Activated CD8-positive, alpha-beta T cell treated with anti-CD3 and anti-CD28 coated beads for 36 hours (primary cell): ENCODE data around the gene ARMH4. TPM values are rescaled to one million over a fixed set of nuclear protein-coding genes. Genes with fewer than 3 reads are reported as not detected.

Source experiments
- ATAC-seq: fragments of 200-7000 bp; cut with Tn5 transposase; one replicate; pipeline ENCODE4 v1.10.0; 2021; ENCODE audit warnings: mild to moderate bottlenecking, moderate library complexity
- CTCF ChIA-PET: fragments of 350-600 bp; sonication (Branson Sonifier 250); formaldehyde crosslinking; loops from one replicate; lab custom pipeline; 2021; ENCODE audit warnings: antibody characterized with exemption; lab: Charles Lee
- POLR2A ChIA-PET: fragments of 350-600 bp; sonication (Branson Sonifier 250); formaldehyde crosslinking; loops from one replicate; lab custom pipeline; 2021; ENCODE audit warnings: antibody characterized with exemption; lab: Charles Lee
- DNase-seq: peaks from one replicate; pipeline ENCODE4 v3.0.0-alpha.2; 2020
- H3K27ac Mint-ChIP-seq: one replicate; pipeline ENCODE4 v1.8.0; 2021; ENCODE audit warnings: mild to moderate bottlenecking, mixed read lengths
- H3K27me3 Mint-ChIP-seq: one replicate; pipeline ENCODE4 v1.8.0; 2021; ENCODE audit warnings: mixed read lengths
- H3K36me3 Mint-ChIP-seq: one replicate; pipeline ENCODE4 v1.8.0; 2021; ENCODE audit warnings: low read depth, mixed read lengths
- H3K4me1 Mint-ChIP-seq: one replicate; pipeline ENCODE4 v1.8.0; 2021; ENCODE audit warnings: low read depth, mixed read lengths
- H3K4me3 Mint-ChIP-seq: one replicate; pipeline ENCODE4 v1.8.0; 2021; ENCODE audit warnings: mild to moderate bottlenecking, moderate library complexity, mixed read lengths
- H3K9me3 Mint-ChIP-seq: one replicate; pipeline ENCODE4 v1.8.0; 2021; ENCODE audit warnings: mixed read lengths
- intact Hi-C: fragments of 100-400 bp; cut with micrococcal nuclease; formaldehyde crosslinking; loops from one replicate; pipeline ENCODE4 v1.10.0; 2022
- total RNA-seq, 2 experiments: library from RNA; stranded (reverse); gene quantifications; one replicate each; pipeline ENCODE4 v1.2.3, GENCODE V29; 2021
- TF ChIP-seq, protein P1 (sequence below): fragments of 200-600 bp; IDR thresholded peaks from one replicate; pipeline ENCODE4 v1.8.0; 2022; ENCODE audit warnings: antibody characterized with exemption, mild to moderate bottlenecking

ARMH4 gene
- total RNA-seq, 2 experiments from 2014 or later = not detected

DNA sequence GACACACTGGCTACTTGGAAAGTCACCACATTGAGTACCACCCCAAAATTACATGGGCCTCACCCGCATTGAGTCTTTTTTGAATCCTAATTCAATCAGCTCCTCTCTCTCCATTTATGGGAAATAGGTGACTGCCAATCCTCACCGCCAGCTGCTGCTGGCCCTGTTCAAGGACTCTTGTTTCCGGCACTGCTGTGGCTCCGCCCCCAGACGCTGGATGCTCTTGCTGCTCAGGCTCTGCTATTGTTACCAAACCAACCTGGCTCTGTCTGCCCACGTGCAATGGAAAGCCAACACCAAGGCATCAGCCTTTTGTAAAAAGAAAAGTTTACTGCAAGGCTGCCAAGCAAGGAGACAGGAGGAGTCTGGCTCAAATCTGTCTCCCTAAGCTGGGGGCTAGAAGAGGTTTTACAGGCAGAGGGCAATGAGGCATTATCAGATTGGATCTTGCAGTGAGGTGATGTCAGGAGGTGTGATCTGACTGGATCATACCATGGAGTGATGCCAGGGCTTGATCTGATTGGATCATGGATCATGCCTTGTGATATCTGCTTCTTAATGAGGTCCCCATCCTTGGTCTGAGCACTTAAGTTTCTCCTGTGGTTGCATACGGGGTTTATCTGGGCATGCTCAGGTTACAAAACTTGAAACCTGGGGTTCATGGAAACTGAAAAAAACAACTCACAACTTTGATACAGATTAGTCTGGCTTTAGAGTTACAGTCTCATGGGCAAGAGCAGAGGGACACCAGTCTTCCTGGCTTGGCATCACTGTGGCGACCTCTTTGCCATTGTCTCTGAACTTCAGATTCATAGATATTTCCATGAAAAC is 169.0 kb downstream of the ARMH4 start:
- H3K27ac Mint-ChIP-seq = no peak overlapping the region
- no peak overlapping the region for H3K4me3 Mint-ChIP-seq
- H3K36me3 Mint-ChIP-seq = no peaks in the 10 kb centered on the region
- no peak for DNase-seq
- intact Hi-C loops = no loop called here
- H3K27me3 Mint-ChIP-seq = no peaks in the 10 kb centered on the region
- H3K4me1 Mint-ChIP-seq = no peaks in the 10 kb centered on the region
- ATAC-seq = no peak
- TF ChIP-seq, protein P1, sequence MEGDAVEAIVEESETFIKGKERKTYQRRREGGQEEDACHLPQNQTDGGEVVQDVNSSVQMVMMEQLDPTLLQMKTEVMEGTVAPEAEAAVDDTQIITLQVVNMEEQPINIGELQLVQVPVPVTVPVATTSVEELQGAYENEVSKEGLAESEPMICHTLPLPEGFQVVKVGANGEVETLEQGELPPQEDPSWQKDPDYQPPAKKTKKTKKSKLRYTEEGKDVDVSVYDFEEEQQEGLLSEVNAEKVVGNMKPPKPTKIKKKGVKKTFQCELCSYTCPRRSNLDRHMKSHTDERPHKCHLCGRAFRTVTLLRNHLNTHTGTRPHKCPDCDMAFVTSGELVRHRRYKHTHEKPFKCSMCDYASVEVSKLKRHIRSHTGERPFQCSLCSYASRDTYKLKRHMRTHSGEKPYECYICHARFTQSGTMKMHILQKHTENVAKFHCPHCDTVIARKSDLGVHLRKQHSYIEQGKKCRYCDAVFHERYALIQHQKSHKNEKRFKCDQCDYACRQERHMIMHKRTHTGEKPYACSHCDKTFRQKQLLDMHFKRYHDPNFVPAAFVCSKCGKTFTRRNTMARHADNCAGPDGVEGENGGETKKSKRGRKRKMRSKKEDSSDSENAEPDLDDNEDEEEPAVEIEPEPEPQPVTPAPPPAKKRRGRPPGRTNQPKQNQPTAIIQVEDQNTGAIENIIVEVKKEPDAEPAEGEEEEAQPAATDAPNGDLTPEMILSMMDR = no peak
- no peaks in the 10 kb centered on the region for H3K9me3 Mint-ChIP-seq
- ChIA-PET CTCF (no interaction called here), POLR2A (no interaction called here)

DNA sequence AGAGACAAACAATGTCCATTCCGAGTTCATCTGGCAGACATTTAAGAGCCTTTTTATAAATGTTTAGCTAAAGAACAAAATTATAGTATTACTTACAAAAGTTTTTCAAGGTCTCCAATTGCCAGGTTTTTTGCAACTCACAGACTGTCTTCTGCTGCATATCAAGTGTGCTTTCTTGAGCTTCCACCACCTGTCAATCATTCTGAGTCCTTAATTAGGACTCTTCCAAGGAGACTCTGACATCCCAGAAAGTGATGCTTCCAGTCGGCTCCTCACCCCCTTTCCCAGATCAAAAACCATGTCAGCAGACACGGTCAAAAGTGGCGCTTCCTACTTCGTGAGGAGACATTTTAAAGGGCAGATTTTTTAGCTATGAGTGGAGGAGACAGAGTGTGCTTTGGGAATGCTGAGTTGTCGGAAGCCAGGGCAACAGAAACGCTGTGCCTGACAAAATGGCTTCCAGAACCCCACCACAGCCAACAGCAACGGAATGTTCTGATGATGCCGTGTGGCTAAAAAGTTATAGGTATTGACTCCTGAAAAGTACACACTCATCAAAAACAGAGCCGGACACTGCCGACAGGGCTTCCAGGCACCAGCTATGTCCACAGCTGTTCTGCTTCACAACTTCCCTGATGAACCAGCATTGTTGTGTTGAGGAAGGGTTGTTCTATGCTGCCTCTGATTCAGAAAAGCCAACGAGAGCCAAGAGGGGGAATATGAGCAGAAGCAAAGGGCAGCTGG is 170.0 kb downstream of the ARMH4 start:
- H3K36me3 Mint-ChIP-seq = no peaks in the 10 kb centered on the region
- no peak for DNase-seq
- H3K27me3 Mint-ChIP-seq = no peaks in the 10 kb centered on the region
- no peaks in the 10 kb centered on the region for H3K9me3 Mint-ChIP-seq
- no peaks in the 10 kb centered on the region for H3K4me1 Mint-ChIP-seq
- no peak overlapping the region for H3K27ac Mint-ChIP-seq
- ChIA-PET CTCF (interaction anchor here (0.6 kb wide), 1 partner anchor 18 kb away, joined by 3 read pairs; no protein-coding TSS in a partner anchor), POLR2A (no interaction called here)
- H3K4me3 Mint-ChIP-seq = no peak overlapping the region
- TF ChIP-seq, protein P1 = no peak
- no peak for ATAC-seq
- intact Hi-C loops = no loop called here

DNA sequence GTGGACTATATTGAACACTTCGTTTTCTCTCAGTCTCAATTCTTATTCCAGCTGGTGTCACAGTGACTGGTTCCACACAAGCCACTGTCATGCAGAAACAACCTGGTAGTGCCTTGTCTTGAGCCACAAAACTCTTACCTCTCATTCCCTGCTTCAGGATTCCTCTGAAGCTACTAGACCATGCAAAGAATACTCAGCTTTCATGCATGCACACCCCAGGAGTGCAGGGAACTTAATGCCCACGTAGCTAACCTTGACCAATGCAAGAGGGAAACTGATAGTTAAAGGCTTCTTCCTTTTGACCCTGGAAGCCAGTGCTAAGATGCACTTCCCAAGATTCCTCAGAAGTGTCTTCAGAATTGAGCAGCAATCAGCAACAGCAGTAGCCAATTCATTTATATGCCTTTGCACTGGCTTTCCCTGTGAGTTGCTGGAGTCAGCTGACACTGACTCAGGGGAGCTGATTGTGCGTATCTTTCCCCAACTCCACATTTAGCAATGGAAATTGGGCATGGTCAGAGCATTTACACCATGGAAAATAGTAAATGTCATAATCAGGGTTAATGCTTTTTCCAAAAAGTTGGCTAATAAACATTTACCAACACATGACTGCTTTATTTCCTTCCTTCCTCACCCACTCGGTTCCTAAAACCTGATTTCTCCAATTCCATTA is 172.5 kb downstream of the ARMH4 start:
- no peak overlapping the region for H3K27ac Mint-ChIP-seq

DNA sequence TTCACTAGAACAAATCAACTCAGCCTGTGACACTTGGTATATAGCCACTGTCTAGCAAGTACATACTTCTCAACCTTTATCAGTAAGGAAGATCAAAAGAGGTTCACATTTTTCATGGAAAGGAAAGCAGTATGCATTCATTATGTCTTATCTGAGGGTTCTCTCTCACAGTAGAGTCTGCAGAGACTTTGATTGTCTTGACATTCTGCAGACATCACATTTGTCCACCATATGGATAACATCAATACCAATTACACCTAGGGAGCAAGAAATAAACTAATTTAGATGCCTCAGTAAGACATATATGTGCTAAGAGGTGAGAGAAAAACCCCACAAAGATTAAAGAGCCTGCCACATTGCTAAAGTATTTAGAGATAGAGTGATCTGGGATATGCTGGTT is 175.3 kb downstream of the ARMH4 start:
- CTCF ChIA-PET = no interaction called here
- ATAC-seq (no peak), DNase-seq (no peak)
- intact Hi-C loops = no loop called here
- Mint-ChIP-seq H3K27me3 (no peaks in the 10 kb centered on the region), H3K4me1 (no peaks in the 10 kb centered on the region), H3K36me3 (no peaks in the 10 kb centered on the region), H3K27ac (no peak overlapping the region), H3K9me3 (no peaks in the 10 kb centered on the region), H3K4me3 (no peak overlapping the region)
- TF ChIP-seq, protein P1 = no peak
- POLR2A ChIA-PET = no interaction called here

More for the DNA sequence above, 172.5 kb downstream of the ARMH4 start:
- ATAC-seq (no peak), DNase-seq (no peak)
- no peak overlapping the region for H3K4me3 Mint-ChIP-seq
- H3K36me3 Mint-ChIP-seq = no peaks in the 10 kb centered on the region
- CTCF ChIA-PET = no interaction called here
- H3K4me1 Mint-ChIP-seq = no peaks in the 10 kb centered on the region
- intact Hi-C loops = no loop called here
- H3K27me3 Mint-ChIP-seq = no peaks in the 10 kb centered on the region
- POLR2A ChIA-PET = no interaction called here
- H3K9me3 Mint-ChIP-seq = no peaks in the 10 kb centered on the region
- TF ChIP-seq, protein P1 = no peak
